ENCODE measurements around the gene AP1M2. TPM values are rescaled to one million over a fixed set of nuclear protein-coding genes. Genes with fewer than 3 reads are reported as not detected.
"Not testable (repeated sequence)": the region's sequence is repeated elsewhere in the genome, so short reads cannot be mapped to it uniquely, and the experiment has no call there.

The AP1M2 gene
- total RNA-seq, 1 experiment from 2014 or later = 154 TPM

DNA sequence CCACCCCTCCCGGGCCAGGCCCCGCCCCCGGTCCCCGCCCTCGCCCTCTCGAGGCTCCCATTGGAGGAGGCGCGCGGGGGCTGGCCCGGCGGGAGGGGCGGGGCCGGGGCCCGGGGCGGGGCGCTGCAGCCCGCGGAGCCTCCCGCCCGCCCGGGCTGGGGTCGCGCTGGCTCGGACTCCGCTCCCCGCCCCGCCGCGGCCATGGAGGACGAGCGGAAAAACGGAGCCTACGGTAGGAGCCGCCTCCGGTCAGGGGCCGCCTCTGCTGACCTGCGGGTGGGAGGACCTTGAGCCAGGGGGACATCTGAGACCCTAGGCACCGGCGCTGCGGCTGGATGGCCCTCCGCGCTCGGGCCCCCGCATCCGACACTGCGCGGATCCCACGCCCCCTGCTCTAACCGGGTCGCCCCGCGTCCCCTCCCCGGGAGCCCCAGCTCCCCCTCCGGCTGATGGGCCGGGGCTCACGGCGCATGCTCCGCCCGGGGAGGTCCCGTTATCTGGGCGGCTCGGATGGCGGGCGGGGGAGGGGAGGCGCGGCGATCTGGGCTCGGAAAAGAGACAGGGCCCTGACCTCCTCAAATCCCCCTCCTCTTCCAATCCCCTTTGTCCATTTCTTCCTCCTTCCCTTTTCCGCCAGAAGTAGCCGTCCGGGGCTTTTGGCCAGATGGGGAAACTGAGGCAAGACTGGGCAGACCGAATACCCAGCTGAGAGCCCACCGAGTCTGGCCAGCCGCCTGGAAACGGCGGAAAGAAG is 15.4 kb upstream of the AP1M2 start:
- peak; percentile 46 for DNase-seq (ENCODE audit: low spot score)

DNA sequence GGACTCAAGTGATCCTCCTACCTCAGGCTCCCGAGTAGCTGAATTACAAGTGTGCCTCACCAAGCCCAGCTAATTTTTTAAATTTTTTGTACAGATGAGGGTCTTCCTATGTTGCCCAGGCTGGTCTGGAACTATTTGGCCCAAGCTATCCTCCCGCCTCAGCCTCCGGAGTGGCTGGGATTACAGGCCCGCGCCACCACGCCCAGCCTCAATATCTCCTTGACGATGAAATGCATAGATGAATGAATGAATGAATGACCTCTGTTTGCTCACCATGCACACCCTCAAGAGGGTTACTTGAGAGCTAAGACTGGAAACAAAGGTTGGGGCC is 14.9 kb upstream of the AP1M2 start:
- no peak for DNase-seq (ENCODE audit: low spot score)

DNA sequence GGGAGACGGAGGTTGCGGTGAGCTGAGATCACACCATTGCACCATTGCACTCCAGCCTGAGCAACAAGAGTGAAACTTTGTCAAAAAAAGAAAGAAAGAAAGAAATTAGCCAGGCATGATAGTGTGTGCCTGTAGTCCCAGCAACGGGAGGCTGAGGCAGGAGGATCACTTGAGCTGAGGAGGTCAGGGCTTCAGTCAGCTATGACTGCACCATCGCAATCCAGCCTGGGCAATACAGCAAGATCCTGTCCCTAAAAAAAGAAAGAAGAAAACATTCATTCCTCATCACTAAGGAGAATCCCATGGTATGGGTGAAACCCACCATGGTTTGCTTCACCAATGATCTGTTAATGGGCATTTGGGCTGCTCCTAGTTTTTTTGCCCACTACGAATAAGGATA is 13.0 kb upstream of the AP1M2 start:
- no peak for DNase-seq (ENCODE audit: low spot score)

GRCh38 chr19:10593820-10594637 is 6.9 kb upstream of the AP1M2 start:
- DNase-seq (ENCODE audit: low spot score) = no peak

DNA sequence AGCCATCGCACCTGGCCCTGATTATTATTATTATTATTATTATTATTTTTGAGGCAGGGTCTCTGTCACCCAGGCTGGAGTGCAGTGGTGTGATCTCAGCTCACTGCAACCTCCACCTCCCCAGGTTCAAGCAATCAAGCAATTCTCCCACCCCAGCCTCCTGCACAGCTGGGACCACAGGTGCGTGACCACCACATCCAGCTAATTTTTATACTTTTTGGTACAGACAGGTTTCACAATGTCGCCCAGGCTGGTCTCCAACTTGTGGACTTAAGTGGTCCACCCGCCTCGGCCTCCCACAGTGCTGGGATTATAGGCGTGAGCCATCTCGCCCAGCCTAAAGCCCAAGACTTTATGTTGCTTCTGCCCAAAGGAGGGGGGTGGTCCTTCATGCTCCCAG is 6.0 kb upstream of the AP1M2 start:
- no peak for DNase-seq (ENCODE audit: low spot score)

- DNase-seq (ENCODE audit: low spot score) = no peak
Observed at GRCh38 chr19:10587839-10588150, 683 bp upstream of the AP1M2 start.

- DNase-seq (ENCODE audit: low spot score) = no peak
Observed at GRCh38 chr19:10586396-10586795, 716 bp downstream of the AP1M2 start.

GRCh38 chr19:10583036-10583776 is 3.9 kb downstream of the AP1M2 start:
- no peak for DNase-seq (ENCODE audit: low spot score)

DNA sequence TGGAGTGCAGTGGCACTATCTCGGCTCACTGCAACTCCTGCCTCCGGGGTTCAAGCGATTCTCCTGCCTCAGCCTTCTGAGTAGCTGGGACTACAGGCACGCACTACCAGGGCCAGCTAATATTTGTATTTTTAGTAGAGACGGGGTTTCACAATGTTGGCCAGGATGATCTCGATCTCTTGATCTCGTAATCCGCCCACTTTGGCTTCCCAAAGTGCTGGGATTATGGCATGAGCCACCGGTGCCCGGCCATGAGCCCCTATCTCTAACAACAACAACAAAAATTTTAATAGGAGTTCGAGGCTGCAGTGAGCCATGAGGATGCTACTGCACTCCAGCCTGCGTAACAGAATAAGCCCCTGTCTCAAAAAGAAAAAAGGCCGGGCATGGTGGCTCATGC is 5.0 kb downstream of the AP1M2 start:
- no peak for DNase-seq (ENCODE audit: low spot score)

GRCh38 chr19:10580979-10581631 is 6.0 kb downstream of the AP1M2 start:
- peak; percentile 90 for DNase-seq (ENCODE audit: low spot score)

DNA sequence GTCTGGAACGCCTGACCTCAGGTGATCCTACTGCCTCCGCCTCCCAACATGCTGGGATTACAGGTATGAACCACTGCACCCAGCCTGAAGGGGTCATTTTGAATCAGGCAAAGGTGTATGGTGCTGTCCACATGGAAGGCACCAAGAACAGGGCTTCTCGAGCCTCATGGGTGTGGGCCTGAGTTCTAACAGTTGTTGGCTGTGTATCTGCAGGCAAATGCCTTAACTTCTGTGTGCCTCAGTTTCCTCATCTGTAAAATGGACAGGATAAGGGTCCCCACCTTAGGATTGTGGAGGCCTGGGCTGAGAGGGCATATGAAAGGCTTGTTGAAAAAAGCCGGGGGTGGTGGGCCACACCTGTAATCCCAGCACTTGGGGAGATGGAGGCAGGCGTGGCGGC is 9.2 kb downstream of the AP1M2 start:
- DNase-seq (ENCODE audit: low spot score) = no peak

- no peak for DNase-seq (ENCODE audit: low spot score)
Observed at GRCh38 chr19:10575011-10575716, 11.9 kb downstream of the AP1M2 start.

GRCh38 chr19:10574462-10574861 is 12.7 kb downstream of the AP1M2 start:
- no peak for DNase-seq (ENCODE audit: low spot score)

GRCh38 chr19:10573793-10574192 is 13.3 kb downstream of the AP1M2 start:
- not testable (repeated sequence) for DNase-seq (ENCODE audit: low spot score)

DNA sequence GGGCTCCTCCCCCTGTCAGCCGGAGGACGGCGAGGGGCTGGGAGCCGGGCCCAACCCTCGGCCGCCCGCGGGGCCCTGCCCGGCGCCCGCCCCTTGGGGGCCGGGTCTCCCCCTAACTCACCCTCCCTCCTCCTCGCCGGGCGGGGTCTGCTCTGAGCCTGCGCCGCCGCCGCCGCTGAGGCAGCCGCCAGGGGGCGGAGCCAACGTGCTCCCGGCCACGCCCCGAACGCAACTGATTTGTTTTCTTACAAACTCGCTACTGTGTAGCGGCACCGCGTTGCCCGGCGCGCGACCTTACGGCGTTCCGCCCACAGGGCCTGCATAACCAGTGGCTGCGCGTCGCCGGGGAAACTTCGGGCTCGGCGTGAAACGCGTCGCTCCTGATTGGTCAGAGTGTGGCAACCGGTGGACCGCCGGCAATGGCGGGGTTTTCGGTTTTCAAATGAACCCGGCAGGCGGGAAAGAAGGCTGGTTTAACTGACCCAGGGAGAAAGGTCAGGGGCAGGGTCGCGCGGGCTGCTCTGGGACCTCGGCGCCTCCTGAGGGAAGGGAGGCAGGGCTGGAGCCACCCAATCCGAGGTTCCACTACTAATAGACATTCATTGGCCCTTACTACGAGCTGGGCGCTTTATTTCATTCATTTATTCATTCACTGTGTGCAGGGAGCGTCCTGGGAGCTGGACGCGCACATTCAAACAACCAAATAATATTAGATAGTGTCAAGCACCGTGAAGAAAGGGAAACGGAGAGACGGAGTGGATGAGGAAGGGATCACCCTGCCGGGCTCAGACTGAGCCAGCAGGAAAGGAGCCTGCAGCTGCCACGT is 18.1 kb downstream of the AP1M2 start, which contains the start of gene CDKN2D:
Gene CDKN2D (minus strand): TSS at position 154 of the 826 bp plus-strand sequence. CDS start 326 bp downstream, outside the sequence.
- DNase-seq (ENCODE audit: low spot score) = peak; percentile 94

- DNase-seq (ENCODE audit: low spot score) = no peak
Observed at GRCh38 chr19:10568062-10568825, 18.9 kb downstream of the AP1M2 start.

DNA sequence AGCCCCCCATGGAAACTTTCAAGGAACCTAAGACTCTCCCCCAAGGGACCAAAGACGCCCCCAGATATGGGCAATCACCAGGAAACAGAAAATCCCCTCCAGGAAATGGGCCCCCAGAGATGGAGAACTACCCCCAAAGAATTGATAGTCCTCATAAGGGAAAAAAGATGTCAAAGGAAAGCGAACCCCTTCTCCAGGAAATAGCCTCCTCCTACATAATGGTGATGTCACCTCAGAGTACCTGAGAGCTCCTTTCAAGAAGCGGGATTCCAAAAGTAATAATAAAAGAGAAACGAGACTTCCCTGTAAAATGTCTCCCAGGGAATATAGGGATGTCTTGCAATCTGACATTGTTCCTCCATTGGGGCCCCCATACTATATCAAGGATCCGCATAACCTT is 19.5 kb downstream of the AP1M2 start:
- DNase-seq (ENCODE audit: low spot score) = no peak

DNA sequence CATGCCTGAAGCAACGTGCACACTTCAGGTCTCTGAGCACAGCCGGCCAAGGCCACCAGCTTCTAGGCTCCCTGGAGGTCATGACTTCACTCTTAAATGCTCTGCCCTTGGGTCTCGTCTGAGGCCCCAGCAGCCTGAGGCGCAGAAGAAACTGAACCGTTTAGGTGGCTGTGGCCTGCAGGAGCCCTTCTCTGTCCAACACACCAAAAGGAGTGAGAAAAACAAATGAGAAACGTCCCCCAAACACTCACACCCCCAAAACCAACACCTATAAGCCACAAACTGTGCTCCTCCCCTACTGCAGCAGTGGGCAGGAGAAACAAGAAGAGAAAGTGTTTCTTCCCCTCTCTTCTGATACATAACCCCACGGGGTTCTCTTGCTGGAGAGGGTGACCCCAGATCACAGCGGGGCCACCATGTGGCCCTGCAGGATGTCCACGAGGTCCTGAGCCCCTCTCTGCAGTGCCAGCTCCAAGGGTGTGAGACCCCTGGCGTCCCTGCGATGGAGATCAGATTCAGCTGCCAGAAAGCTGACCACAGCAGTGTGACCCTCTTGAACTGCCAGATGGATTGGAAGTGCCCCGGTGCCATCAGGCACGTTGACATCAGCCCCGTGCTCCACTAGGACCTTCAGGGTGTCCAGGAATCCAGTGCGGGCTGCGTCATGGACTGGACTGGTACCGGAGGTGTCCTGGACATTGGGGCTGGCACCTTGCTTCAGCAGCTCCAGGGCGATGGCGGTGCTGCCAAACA is 20.3 kb downstream of the AP1M2 start:
- no peak for DNase-seq (ENCODE audit: low spot score)

DNA sequence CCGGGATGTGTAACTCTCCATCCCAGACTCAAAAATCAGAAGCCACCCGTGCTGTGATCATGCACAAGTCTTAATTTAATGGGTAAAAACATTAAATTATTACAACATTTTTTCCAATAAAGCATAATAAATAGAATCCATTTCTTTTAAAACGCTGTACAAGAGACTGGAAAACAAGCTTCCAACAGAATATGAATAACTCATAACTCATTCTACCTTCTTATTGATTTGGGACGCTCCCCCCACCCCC is 20.8 kb downstream of the AP1M2 start:
- DNase-seq (ENCODE audit: low spot score) = no peak
